ENCODE measurements around the gene EFNA2. TPM values are rescaled to one million over a fixed set of nuclear protein-coding genes. Genes with fewer than 3 reads are reported as not detected.

Gene EFNA2
- total and polyA plus RNA-seq, 2 of the 8 experiments (the other 6 are each of a cell fraction or from before 2014, with no cell fraction given) = 4.0 to 7.0 TPM

DNA sequence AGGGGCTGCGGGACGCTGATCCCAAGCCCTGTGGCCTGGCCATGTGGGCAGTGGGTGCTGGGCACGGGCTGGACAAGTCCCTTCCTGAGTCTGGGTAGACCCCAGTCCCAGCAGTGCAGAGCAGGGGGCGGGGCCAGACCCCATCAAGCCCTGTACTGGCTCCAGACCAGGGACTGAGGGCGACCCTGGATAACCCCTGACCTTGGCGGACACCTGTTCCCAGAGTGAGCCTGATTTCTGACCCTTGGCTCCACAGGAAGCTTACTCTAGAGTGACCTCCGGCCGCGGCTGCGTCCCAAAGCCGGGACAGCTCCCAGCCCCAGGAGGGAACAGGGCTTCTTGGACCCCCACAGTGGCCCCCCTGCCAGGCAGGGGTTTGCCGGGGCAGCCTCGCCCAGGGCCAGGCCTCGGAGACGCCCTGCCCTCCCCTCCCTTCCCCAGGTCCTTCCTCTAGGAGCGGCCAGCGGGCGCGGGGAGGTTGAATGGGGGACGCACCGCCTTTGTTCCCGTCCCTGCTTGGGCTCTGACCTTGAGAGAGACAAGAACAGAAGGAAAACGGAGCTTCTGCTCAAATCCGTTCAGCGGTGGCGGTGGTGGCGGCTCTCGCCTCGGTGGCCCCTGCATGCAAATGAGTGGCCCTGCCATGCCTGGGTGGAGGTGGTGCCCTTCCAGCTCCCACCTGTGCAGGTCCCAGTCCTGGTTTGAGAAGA lies 2.3 kb upstream of the EFNA2 start:
- Histone ChIP-seq H3K56ac (replicated peaks; ENCODE audit: insufficient read length, low read depth, low read length) (no peak overlapping the region), H3K79me2 (ENCODE audit: control insufficient read depth in 1 of 2, insufficient read depth in 2 of 2, low read length in 2 of 2) (no peaks in the 10 kb centered on the region), H2AFZ (ENCODE audit: low read length) (no peak overlapping the region), H2AK5ac (ENCODE audit: low read depth, low read length) (no peak overlapping the region), H3K9ac (replicated peaks in 1 of 4; ENCODE audit: extremely low read depth in 1 of 4, low read depth in 3 of 4, low read length in 3 of 4) (no peak overlapping the region), H2BK15ac (ENCODE audit: low read length) (no peak overlapping the region), H4K5ac (ENCODE audit: insufficient read length, low read depth, low read length) (no peak overlapping the region), H3K79me1 (ENCODE audit: low read depth, low read length) (no peaks in the 10 kb centered on the region), H3K4me1 (replicated peaks in 1 of 4; ENCODE audit: control insufficient read depth in 3 of 4, insufficient read depth in 4 of 4, low read length in 3 of 4) (peaks cover 0 to 20% (median 9%) of the 10 kb centered on the region in 4 experiments; a peak in 5 of 7 replicates), H3K23ac (ENCODE audit: insufficient read length) (no peak overlapping the region), H3K27ac (ENCODE audit: low read depth, low read length) (no peak overlapping the region), H3K27me3 (replicated peaks in 1 of 4; ENCODE audit: control insufficient read depth in 3 of 4, extremely low read depth in 1 of 4, insufficient read depth in 3 of 4, low read length in 3 of 4) (peaks cover 0 to 21% (median 12%) of the 10 kb centered on the region in 4 experiments; a peak in 5 of 7 replicates), H3K4me2 (ENCODE audit: insufficient read depth in 1 of 2, low read depth in 2 of 2, low read length in 2 of 2) (no peak overlapping the region), H3K23me2 (ENCODE audit: low read depth, low read length) (peaks cover 3% of the 10 kb centered on the region; the same call in 1 of the 2 replicates), H3K9me3 (ENCODE audit: insufficient read depth in 2 of 2, low read depth in 1 of 2, low read length in 1 of 2) (no peaks in the 10 kb centered on the region), H3K14ac (ENCODE audit: insufficient read length) (no peak overlapping the region), H2BK5ac (ENCODE audit: low read depth, low read length) (no peak overlapping the region), H4K8ac (ENCODE audit: extremely low read depth, insufficient read depth, low read length) (peak overlapping the region; percentile 76), H2BK20ac (ENCODE audit: low read length) (0 out of 2 replicates have a peak overlapping the region, but pooled peaks have one; percentile 48), H3K4me3 (ENCODE audit: extremely low read depth in 1 of 4, insufficient read depth in 2 of 4, low read depth in 3 of 4, low read length in 4 of 4) (no peak overlapping the region), H3K36me3 (ENCODE audit: control insufficient read depth in 2 of 4, insufficient read depth in 4 of 4, low read length in 3 of 4) (peaks cover 0 to 5% (median 0%) of the 10 kb centered on the region in 4 experiments; a peak in 1 of 8 replicates), H4K20me1 (replicated peaks in 1 of 2; ENCODE audit: control insufficient read depth in 1 of 2, insufficient read depth in 2 of 2, low read length in 2 of 2) (peaks cover 0 to 10% of the 10 kb centered on the region in 2 experiments), H2BK120ac (replicated peaks; ENCODE audit: low read depth, low read length) (no peak overlapping the region), H4K91ac (replicated peaks; ENCODE audit: insufficient read length, low read length) (no peak overlapping the region), H3K18ac (ENCODE audit: extremely low read depth, low read length) (no peak overlapping the region), H3K4ac (replicated peaks; ENCODE audit: insufficient read length, low read depth, low read length) (no peak overlapping the region), H2BK12ac (ENCODE audit: low read depth, low read length) (no peak overlapping the region; the same call in 1 of the 2 replicates)
- TF ChIP-seq, protein P1, sequence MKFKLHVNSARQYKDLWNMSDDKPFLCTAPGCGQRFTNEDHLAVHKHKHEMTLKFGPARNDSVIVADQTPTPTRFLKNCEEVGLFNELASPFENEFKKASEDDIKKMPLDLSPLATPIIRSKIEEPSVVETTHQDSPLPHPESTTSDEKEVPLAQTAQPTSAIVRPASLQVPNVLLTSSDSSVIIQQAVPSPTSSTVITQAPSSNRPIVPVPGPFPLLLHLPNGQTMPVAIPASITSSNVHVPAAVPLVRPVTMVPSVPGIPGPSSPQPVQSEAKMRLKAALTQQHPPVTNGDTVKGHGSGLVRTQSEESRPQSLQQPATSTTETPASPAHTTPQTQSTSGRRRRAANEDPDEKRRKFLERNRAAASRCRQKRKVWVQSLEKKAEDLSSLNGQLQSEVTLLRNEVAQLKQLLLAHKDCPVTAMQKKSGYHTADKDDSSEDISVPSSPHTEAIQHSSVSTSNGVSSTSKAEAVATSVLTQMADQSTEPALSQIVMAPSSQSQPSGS (IDR thresholded peaks at IDR 0.05; ENCODE audit: low read length) = no peak
- TF ChIP-seq POLR2A (IDR thresholded peaks at IDR 0.05; ENCODE audit: control extremely low read depth in 1 of 2, low read depth in 2 of 2, low read length in 2 of 2) (no peak), SIRT6 (IDR thresholded peaks at IDR 0.05; ENCODE audit: low read length) (no peak), CBX5 (IDR thresholded peaks at IDR 0.05; ENCODE audit: low read depth, low read length) (no peak)
- POLR2A ChIA-PET (ENCODE audit: partially characterized antibody) = interaction anchor here (0.6 to 3.7 kb wide), 14 partner anchors 8 to 184 kb away, joined by 3 to 35 read pairs (median 4); partner anchors contain the start of genes ATP5F1D, CIRBP and FAM174C
- no peak for FAIRE-seq
- CTCF ChIA-PET (ENCODE audit: partially characterized antibody) = interaction anchor here (1.0 to 2.3 kb wide), 10 partner anchors 28 to 188 kb away, joined by 3 to 7 read pairs (median 4); no protein-coding TSS in a partner anchor
- no peak for DNase-seq (ENCODE audit: low read depth in 1 of 2, low spot score in 2 of 2)
- WGBS, 2 experiments (ENCODE audit: extremely low coverage in 1 of 2, insufficient coverage in 1 of 2, insufficient read length in 1 of 2, insufficient replicate concordance in 2 of 2, low coverage in 1 of 2, low lambda C conversion rate in 2 of 2, missing lambda C conversion rate in 1 of 2) = 88% methylated on average over 25 of the region's 29 CpGs; no CpG with 5 or more reads in 1 of the 2 experiments
